Stimulated activated CD8-positive, alpha-beta memory T cell treated with anti-CD3 and anti-CD28 coated beads, Interleukin-4, amount 100 ng/mL, for 24 hours (primary cell): Measurements from ENCODE around the gene COX7A2.

Experiments
- DNase-seq: peaks from one replicate; pipeline ENCODE4 v3.0.0-alpha.2; 2020; ENCODE audit warnings: low read depth

The COX7A2 gene

GRCh38 chr6:75268121-75268987 lies 24.8 kb upstream of the COX7A2 start:
- no peak for DNase-seq

- DNase-seq = no peak
Measured at GRCh38 chr6:75267461-75267860, 23.9 kb upstream of the COX7A2 start.

GRCh38 chr6:75266716-75267291 lies 23.2 kb upstream of the COX7A2 start:
- DNase-seq = no peak

- DNase-seq = no peak
Measured at GRCh38 chr6:75263401-75263750, 19.8 kb upstream of the COX7A2 start.

GRCh38 chr6:75262716-75263400 lies 19.3 kb upstream of the COX7A2 start:
- DNase-seq = no peak

GRCh38 chr6:75261299-75261698 lies 17.7 kb upstream of the COX7A2 start:
- DNase-seq = no peak

GRCh38 chr6:75257343-75258087 lies 13.9 kb upstream of the COX7A2 start:
- DNase-seq = no peak

- no peak for DNase-seq
Measured at GRCh38 chr6:75250552-75250951, 7.0 kb upstream of the COX7A2 start.

GRCh38 chr6:75249837-75250236 lies 6.2 kb upstream of the COX7A2 start:
- DNase-seq = no peak

- no peak for DNase-seq
Measured at GRCh38 chr6:75246386-75246785, 2.8 kb upstream of the COX7A2 start.

- no peak for DNase-seq
Measured at GRCh38 chr6:75244063-75244584, 523 bp upstream of the COX7A2 start.

- DNase-seq = no peak
Measured at GRCh38 chr6:75236630-75237029, 7.0 kb downstream of the COX7A2 start.

- DNase-seq = no peak
Measured at GRCh38 chr6:75235271-75235670, 8.3 kb downstream of the COX7A2 start.

- DNase-seq = no peak
Measured at GRCh38 chr6:75234126-75234865, 9.3 kb downstream of the COX7A2 start.

- DNase-seq = no peak
Measured at GRCh38 chr6:75233092-75233615, 10.4 kb downstream of the COX7A2 start.

- DNase-seq = no peak
Measured at GRCh38 chr6:75230484-75231325, 12.9 kb downstream of the COX7A2 start.

GRCh38 chr6:75224303-75224926 lies 19.2 kb downstream of the COX7A2 start:
- no peak for DNase-seq

GRCh38 chr6:75223428-75223827 lies 20.2 kb downstream of the COX7A2 start:
- DNase-seq = no peak

GRCh38 chr6:75222261-75222660 lies 21.3 kb downstream of the COX7A2 start:
- no peak for DNase-seq

GRCh38 chr6:75221116-75221515 lies 22.5 kb downstream of the COX7A2 start:
- DNase-seq = no peak
